ENCODE measurements around the gene FABP2.
"Not testable (repeated sequence)": the region's sequence is repeated elsewhere in the genome, so short reads cannot be mapped to it uniquely, and the experiment has no call there.

The FABP2 gene

DNA sequence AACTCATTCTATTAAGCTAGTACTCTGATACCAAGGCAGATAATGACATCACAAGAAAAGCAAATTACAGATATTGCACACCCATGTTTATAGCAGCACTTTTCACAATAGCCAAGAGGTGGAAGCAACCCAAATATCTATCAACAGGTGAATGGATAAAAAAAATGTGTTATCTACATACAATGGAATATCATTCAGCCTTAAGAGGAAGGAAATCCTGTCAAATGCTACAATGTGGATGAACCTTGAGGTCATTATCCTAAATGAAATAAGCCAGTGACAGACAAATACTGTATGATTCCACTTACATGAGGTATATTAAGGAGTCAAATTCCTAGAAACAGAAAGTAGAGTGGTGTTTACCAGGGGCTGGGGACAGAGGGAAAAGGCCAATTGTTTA lies 14.3 kb downstream of the FABP2 start:
- DNase-seq, result no peak

DNA sequence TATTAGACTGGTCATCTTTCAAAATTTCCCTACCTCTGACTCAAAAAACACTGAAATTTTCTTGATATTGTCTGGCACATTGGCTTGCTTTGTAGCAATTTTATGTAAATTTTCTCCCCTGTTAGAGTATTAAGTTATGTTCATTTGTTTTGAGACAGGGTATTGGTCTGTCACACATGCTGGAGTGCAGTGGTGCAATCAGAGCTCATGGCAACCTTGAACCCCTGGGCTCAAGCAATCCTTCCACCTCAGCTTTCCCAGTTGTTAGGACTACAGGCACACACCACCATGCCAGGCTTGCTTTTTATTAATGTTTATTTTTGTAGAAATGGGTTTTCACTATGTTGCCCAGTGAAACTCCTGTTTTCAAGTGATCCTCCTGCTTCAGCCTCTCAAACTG lies 17.5 kb downstream of the FABP2 start:
- DNase-seq, result no peak

DNA sequence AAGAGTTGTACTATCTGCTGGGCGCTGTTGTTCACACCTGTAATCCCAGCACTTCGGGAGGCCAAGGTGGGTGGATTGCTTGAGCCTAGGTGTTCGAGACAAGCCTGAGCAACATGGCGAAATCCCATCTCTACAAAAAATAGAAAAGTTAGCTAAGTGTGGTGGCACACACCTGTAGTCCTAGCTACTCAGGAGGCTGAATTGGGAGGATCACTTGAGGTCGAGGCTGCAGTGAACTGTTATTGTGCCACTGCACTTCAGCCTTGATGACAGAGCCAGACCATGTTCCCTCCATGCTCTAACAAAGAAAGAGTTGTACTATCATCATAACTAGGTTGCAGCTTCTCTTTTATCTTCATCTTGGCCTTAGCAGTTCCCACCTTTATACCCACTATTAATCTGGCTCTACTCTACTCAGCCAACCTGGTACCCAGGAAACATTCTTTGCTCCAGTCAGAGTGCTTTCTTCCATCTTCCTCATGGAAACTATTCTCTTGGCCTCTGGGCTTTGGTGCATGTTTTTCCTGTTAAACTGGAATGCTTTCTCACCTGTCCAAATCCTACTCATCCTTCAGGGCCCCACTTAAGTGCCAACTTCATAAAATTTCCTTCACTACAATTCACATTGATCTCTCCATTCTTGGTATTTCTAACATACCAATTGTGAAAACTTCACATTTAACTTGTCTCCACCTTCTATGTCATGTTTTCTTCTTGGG lies 18.2 kb downstream of the FABP2 start:
- no peak for DNase-seq

DNA sequence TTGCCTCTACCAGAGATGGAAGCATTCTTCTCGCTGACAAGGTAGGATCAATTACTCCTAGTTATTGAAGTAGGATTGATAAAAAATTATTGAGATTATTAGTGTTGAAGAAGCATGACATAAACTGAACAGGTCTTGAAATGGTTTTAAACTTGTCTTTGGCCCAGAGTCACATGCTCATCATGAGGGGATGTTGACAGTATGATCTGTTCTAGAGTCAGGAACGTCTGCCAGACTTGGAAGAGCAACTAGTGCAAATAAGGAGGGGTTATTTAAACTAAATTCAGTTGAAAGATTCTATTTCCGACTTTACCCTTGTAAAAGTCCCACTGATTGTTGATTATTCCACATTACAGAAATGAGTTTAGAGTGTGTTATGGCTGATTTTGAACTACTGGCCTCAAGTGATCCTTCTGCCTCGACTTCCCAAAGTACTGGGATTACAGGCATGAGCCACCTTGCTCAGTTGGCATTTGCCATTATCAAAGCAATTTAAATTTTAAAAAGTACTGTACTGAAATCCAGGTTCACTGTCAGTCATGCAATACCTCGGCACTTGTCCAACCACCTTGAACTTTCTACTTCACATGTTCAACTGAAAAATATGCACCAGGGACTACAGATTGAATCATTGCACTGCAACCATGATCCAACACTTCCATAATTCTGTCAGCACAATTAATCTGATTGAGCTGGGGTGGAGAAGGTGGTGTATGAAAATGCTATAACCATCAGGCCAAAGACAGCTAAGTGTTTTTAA lies 19.7 kb downstream of the FABP2 start:
- no peak for DNase-seq

DNA sequence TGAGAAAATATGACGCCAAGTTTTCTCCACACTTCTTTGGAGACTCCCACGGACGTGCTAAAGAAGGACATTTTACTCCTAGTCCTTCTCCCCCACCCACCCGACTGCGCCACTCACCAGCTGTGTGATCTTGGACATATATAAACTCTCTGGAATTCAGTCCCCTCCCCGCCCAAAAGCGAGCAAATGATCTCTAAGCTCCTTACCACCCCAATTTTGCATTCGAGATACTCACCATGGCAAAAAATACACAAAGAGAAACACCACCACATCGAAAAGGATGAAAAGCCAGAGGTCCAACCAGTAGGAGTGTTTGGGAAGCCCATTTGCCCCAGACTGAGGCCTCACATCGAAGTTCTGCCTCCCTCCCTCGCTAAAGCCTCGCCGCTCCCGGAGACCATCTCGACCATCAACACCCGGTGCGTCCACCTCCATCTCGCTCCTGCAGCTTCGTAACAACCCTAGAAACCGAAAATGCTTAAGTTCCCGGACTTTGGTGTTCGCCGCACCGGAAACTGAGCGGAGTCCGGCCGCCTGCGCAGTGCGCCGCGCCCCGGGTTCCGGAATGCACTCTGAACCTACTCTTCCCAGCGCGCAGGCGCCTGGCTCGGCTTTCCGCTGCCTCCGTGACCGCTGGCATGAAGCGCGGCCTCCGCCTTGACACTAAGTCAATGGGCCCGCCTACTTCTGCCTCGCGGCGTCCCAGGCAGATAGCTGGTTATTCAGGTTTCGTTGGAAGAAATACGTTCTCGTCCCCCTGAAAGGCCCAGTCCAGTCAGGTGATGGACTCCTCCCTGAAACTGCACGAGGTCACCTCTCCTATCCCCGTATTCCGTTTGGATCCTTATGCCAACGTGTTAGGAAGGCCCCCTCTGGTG lies 21.6 kb downstream of the FABP2 start:
- DNase-seq, result peak; percentile 75 to 95 (median 85)

DNA sequence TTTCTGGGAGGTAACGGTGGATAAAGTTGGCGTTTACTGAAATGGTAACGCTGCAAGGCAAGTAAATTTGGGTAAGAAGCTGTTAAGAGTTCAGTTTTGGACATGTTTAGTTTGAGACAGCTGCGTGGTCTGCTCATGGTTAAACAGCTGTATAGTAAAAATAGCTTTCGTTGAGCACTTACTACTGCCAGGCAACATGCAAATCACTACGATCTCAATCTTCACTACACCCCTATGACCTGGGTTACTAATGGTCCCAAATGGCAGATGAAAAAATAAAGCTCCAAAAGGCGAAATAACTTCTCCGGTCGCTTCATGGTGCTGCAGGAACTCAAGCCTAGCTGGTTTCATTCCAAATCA lies 22.2 kb downstream of the FABP2 start:
- DNase-seq, result no peak

DNA sequence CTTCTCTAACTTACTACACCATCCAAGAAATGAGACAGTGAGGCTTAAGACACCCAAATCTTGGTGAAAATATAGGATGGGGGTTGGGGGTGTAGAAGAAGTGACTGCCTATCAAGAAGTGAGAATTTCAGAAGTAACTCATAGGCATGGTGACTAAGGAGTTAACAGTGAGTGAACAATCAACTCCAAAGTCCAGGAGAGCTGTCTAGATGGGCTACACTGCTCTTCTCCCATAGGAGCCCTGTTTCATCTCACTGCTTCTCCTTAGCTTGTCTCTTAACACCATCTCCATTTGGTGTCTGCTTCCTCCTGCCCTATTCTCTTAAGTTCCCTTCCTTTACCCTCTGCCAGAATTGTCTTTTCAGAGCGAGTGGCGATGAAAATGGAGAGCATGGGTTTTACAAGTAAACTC lies 22.7 kb downstream of the FABP2 start:
- DNase-seq, result peak in 1 of 5 donors; percentile 9

DNA sequence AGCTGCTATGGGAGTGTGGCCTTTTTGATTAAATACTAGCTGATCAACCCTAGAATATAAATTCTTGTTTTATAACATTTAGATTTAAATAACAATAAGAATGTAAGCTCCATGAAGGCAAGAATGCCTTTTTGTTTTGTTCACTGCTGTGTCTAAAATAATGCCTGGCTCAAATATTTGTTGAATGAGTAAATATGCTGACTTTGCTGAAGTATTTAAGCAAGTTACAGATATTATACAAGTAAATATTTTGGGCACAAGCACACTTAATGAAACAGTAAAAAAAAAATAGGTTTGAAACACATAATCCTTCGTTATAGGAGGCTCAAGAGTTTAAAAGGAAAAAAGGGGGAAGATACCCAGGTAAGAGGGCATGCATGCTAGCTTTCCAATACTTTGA lies 24.1 kb downstream of the FABP2 start:
- DNase-seq, result no peak

DNA sequence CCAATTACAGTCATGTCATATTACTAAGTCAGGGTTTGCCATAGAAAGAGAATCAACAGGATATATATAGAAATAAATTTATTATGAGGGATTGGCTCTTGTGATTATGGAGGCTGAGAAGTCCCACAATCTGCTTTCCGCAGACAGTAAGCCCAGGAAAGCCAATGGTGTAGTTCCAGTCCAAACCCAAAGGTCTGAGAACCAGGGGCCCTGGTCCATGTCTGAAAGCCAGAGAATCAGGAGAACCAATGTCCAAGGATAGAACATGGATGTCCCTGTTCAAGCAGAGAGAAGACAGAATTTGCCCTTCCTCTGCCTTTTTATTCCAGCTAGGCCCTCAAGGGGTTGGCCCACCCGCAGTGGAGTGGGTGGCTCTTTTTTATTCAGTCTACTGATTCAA lies 25.6 kb downstream of the FABP2 start:
- DNase-seq, result no peak

DNA sequence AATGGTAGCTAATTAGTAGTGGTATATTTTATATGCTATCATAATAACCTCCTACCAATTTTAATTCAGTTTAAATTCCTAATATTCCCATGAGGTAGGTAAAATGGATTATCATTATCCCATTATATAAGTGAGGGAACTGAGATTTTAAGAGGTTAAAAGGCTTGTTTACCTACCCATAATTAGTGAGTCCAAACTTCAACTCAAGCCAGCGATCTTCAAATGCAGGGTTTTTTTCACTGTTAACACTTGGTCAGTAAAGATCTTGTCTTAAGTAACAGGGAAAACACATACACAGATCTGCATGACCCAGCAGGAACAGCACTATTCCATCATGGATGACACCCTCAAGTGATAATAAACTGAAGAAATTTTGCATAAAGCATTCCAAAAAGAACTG lies 31.3 kb downstream of the FABP2 start:
- DNase-seq, result no peak

DNA sequence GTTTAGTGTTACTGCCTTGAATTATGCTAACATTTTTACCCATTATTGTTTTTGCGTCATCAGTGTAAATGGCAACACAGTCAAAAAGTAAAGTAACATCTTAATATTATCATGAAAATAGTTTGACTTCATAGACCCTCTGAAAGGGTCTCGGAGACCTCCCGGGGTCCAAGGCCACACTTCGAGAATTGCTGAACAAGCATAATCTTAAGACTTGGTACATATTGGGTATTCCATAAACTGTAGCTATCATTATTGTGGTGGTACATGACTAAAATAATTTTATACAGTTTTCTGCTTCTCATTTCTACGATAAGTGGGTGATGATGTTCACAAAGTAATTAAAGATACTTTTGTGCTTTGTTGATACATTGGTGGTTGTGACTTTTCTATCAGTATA lies 32.6 kb downstream of the FABP2 start:
- DNase-seq, result no peak

DNA sequence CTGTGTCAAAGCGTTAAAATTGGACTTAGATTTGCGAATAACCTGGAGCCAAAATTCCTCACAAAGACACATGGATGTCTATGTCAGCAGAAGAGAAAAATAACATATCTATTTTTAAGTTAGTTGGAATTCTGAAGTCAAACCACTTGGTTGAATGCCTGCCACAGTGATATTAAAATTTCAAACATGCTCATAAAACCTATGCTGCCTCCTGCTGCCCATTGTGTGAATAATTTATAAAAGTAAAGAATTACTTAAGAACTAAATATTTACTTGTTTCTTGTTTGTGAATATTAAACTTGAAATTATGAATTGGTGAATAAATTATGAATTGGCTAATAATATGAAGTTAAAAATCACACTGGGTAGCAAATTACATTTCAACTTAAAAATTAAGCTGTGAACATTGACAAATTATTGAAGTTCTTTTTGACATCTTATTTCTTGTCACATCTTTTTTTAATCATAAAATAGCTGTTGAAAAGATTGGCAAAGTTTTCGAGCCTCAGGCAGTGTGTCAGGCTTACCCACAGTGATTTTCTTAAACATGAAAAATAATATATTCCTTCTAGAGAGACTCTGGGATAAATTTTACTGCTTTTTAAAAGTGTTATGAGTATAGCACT lies 35.4 kb downstream of the FABP2 start:
- DNase-seq, result peak in 3 of 5 donors; percentile 10 to 39 (median 14)

DNA sequence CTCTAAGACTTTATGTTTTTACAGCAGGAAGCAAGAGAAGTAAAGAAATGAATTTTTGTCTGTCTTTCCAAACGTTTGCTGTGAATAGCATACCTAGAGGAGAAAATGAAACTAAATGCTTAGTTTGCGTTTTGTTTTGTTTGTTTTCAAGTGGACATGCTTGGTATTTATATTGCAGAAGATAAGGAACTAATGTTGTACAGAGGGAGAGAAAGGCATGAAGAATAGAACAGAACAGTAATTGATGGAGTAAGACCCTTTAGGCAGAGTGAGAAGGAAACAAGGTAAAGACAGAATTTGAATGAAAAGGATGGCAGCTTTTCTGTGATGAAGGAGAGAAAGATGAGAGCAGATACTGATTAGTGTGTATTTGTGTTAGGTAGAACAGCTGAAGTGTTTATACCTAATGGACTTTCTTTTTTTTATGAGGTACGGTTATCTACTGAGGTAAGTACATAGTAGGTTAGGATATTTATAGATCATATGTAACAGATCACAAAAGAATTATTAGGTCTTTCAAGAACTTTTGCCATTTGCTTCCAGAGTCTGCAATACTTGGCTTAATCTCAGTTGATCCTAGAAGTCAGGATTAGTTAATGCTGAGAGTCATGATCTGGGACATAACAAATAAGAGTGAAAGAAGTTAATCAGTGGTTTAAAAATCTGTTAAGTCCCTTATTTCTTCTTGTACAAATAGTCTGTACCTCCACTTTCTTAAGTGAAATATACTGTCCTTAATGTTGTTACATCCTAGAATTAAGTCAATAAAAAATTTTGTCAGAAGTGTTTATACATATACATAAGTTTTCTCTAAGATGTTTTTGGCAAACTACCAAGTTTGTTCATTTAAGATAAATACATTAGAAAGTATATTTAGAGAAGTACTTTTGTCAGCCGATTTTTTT lies 36.8 kb downstream of the FABP2 start:
- peak in 1 of 5 donors; percentile 26 for DNase-seq

DNA sequence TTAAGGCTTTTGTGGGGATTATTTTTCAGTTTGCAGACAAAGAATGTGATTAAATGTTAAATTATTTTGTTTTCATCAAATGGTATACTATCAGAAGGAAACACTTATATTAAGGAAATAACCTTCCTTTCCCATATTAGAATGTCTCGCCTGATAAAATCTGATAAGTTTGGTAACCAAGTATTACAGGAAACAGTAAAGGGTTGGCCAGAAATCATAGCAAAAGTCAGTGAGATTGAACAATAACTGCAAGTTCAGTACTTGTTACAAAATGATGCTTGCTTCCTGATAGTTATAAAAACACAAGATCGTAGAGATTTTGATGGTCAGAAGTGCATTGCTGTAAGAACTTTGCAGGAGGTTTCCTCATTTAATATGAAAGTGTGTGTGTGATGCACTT lies 40.5 kb downstream of the FABP2 start:
- DNase-seq, result no peak

DNA sequence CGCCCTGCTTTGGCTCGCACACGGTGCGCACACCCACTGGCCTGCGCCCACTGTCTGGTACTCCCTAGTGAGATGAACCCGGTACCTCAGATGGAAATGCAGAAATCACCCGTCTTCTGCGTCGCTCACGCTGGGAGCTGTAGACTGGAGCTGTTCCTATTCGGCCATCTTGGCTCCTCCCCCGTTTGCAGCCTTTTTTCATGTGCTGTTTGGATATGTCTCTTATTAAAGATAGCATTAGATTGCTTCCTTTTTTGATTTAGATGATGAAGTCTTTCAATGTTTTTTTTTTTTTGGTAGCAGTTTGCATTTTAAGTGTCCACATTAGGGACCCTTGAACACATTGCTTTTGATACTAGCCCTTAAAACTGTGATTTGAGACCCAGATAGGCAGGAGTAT lies 42.0 kb downstream of the FABP2 start:
- DNase-seq, result not testable (repeated sequence)

DNA sequence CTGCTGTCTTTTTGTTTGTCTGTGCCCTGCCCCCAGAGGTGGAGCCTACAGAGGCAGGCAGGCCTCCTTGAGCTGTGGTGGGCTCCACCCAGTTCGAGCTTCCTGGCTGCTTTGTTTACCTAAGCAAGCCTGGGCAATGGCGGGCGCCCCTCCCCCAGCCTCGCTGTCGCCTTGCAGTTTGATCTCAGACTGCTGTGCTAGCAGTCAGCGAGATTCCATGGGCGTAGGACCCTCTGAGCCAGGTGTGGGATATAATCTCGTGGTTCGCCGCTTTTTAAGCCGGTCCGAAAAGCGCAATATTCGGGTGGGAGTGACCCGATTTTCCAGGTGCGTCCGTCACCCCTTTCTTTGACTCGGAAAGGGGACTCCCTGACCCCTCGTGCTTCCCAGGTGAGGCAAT lies 42.4 kb downstream of the FABP2 start:
- not testable (repeated sequence) for DNase-seq

DNA sequence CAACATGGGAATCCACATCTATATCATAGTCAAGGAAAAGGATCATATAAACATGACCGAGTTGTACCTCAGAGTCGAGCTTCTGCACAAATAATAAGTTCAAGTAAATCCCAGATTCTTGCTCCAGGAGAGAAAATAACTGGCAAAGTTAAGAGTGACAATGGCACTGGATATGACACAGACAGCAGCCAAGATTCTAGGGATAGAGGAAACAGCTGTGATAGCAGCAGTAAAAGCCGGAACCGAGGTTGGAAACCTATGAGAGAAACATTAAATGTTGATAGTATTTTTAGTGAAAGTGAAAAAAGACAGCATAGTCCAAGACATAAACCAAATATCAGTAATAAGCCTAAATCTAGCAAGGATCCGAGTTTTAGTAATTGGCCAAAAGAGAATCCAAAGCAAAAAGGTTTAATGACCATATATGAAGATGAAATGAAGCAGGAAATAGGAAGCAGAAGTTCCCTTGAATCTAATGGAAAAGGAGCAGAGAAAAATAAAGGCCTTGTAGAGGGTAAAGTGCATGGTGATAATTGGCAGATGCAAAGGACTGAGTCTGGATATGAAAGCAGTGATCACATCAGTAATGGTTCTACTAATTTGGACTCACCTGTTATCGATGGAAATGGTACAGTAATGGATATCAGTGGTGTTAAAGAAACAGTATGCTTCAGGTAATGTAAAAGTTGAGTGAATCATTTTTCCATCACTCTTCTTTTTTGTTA lies 50.4 kb downstream of the FABP2 start:
- no peak for DNase-seq

DNA sequence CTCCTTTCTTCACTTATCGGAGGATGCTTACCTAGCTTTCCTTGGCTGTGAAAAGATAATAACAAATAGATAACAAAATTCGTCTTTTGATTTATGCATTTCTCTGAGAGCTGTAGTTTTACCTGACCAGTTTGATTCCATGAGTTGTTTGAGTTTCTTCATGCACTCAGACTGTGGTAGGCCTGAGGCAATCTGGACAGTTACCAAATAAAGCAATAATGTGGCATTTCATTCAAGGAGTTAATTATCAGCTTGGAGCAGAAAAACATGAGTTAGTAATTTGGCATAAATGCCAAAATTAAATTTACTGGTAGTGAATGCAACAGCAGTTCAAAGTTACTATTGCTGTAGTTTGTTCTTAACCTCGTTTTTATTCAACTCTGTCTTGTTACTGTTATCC lies 53.5 kb downstream of the FABP2 start:
- DNase-seq, result no peak
